ENCODE results near the gene ZCWPW2.

The ZCWPW2 gene

GRCh38 chr3:28386049-28386448, 37.5 kb downstream of the ZCWPW2 start:
- DNase-seq = no peak

- DNase-seq = no peak
Measured at GRCh38 chr3:28388978-28389377, 40.5 kb downstream of the ZCWPW2 start.

GRCh38 chr3:28399206-28399605, 50.7 kb downstream of the ZCWPW2 start:
- DNase-seq = no peak

DNA sequence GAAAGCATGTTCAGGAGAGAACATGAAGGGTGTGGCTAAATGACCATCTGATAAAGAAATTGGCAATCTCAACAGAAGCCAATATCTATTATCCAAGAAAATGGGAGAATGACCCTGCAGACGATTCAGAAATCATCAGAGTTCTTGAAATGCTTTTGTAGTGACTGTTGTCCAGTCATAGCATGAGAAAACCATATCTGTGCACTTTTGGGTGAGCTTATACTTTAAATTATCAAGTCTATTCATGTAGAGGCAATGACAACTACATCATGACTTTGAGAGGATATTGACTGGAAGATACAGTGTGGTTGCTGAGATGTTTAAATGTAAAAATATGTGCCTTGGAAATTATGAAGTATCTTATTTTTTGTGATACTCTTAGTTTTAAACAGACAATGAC, 57.7 kb downstream of the ZCWPW2 start:
- no peak for DNase-seq

GRCh38 chr3:28449398-28449797, 100.9 kb downstream of the ZCWPW2 start:
- DNase-seq = no peak

DNA sequence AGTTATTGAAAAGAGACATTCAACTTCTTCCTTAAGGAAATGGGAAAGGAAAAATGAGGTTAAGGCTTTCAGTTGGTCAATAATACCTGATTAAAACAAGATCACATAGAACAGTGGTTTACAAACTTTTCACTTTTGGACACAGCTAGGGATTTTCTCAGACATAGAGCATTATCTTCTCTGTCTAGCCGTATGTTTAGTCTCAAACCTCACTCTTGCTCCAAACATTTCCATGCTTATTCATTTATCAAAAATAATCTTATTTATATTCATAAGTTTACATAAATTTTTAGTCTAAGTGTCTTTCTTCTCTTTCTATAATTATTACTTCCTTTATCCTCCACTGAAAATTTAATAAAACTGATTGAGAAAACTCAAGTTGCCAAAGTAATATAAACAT, 114.3 kb downstream of the ZCWPW2 start:
- DNase-seq = no peak

- DNase-seq = no peak
Measured at GRCh38 chr3:28467414-28467813, 118.9 kb downstream of the ZCWPW2 start.

GRCh38 chr3:28476194-28476593, 127.7 kb downstream of the ZCWPW2 start:
- no peak for DNase-seq

- DNase-seq = no peak
Measured at GRCh38 chr3:28476764-28477163, 128.2 kb downstream of the ZCWPW2 start.

DNA sequence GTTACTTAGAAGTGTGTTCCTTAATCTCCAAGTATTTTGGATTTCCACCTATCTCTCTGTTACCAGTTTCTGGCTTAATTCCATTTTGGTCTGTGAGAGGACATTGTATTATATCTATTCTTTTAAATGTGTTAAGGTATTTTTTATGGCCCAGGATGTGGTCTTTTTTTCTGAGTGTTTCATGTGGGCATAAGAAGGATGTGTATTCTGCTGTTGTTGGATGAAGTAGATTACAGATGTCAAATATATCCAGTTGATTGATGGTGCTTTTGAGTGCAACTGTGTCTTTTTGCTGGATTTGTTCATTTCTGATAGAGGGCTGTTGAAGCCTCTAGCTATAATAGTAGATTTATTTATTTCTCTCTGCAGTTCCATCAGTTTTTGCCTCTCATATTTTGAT, 136.6 kb downstream of the ZCWPW2 start:
- no peak for DNase-seq

DNA sequence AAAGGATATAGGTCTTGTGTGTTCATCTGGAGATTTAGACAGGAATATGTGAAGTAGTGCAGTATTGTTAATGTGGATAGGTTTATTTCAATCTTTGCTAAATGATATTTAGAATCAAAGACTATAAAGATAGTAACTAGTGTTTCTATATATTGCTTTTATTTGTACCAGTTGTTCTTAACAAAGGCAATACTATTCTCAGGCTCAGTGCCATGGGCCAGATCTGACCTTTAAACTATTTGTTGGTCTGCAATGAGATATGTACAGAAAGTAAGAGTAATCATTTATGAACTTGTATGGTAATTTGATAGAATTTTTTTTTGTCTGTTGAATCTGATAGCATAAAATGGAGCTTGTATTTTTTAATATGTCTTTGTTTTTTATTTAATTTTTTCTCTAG, 146.8 kb downstream of the ZCWPW2 start:
- no peak for DNase-seq

DNA sequence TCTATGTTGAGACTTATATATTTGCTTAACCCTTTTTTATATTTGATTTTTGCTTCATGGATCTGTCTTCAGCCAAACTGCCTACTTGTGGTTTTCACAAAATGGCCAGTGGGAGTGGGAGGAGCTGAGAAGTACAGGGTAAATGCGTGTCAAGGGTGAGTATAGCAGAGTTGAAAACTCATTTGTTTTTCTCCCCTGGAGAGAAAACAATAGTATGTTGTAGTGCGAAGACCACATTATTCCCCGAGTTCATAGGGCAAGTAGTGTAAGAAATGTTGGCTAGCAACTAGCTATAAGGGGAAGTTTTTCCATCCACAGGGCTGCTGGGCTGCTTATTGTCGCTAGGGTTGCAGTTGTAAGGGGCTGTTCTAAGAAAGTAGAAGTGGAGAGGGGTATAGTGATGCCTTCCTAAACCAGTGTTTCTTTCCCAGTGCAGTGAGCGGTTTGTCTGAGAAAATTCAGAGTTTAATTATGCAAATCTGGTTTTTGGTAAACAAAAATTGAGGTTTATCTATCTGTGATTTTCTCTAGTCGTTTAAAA, 153.9 kb downstream of the ZCWPW2 start:
- DNase-seq = no peak

GRCh38 chr3:28504976-28505375, 156.5 kb downstream of the ZCWPW2 start:
- DNase-seq = no peak

- no peak for DNase-seq
Measured at GRCh38 chr3:28521663-28522062, 173.1 kb downstream of the ZCWPW2 start.

DNA sequence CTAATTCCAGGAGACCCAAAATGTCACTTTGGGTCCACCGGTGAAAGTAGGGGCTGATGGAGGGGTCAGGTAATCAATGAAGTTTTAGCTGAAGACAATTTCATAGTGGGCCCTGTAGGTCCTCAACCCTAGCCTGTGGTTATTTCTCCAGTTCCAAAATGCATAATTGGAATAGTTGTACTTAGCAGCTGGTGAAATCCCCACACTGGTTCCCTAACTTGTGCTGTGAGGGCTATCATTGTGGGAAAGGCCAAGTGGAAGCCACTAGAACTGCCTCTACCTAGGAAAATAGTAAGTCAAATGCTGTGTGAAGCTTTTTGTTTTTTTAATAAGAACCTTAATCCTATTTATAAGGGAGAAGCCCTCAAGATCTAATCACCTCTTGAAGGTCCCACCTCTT, 193.8 kb downstream of the ZCWPW2 start:
- DNase-seq = no peak

- no peak for DNase-seq
Measured at GRCh38 chr3:28544236-28544635, 195.7 kb downstream of the ZCWPW2 start.

DNA sequence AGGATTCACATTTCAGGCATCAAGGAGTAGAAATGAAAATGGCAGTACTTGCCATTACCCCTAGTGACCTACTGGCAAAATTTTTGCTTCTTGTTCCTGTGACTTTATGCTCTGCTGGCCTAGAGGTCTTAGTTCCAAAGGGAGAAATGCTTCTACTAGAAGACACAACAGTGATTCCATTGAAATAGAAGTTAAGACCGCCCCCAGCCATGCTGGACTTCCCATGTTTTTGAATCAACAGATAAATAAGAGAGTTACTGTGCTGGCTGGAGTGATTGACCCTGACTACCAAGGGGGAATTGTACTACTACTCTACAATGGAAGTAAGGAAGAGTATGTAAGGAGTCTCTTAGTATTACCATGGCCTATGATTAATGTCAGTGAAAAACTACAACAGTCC, 196.3 kb downstream of the ZCWPW2 start:
- no peak for DNase-seq

DNA sequence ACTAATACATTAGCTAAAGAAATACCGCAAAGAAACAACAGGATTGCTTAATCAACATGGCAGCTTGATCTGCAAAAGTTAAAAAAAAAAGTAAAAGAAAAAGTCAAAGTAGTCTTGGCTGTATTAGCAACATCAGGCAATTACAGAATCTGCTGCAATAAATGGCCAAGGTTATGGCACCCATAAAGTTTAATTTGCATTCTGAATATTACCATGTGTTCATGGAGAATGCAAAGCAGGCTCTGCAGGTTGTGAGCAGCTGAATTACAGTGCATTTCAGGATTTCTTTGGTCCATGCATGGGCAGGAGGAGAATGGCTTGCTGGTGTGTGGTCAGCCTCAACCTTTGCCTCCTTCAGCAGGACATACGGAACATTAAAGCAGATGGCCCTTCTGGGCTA, 199.2 kb downstream of the ZCWPW2 start:
- no peak for DNase-seq

DNA sequence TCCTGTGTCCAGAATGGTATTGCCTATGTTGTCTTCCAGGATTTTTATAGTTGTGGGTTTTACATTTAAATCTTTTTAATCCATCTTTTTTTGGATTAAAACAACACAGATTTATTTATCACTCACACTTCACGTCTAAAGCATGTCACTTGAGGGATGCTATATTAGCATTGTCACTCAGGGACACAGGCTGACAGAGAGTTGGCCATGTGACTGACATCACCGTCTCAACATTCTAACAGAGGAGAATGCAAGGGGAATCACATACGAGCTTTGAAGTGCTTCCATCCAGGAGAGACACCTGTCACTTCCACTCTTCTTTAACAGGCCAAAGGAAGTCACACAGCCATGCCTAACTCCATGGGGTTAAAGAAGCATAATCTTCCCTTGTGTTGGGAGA, 204.7 kb downstream of the ZCWPW2 start:
- no peak for DNase-seq

DNA sequence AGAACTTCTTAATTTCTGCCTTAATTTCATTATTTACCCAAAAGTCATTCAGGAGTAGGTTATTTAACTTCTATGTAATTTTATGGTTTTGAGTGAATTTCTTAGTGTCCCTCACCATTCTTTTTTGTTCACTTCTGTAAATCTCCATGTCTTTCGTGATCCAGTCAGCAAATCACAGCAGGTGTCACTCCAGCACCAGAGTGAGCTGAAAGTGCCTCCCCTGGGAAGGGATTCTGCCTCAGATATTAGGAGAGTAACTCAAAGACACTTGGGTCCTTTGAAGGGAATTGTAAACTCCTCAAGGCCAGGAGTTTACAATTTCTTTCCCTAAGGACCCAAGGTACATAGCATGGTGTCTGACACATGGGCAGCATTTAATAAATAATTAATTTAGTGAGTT, 207.7 kb downstream of the ZCWPW2 start:
- DNase-seq = no peak

DNA sequence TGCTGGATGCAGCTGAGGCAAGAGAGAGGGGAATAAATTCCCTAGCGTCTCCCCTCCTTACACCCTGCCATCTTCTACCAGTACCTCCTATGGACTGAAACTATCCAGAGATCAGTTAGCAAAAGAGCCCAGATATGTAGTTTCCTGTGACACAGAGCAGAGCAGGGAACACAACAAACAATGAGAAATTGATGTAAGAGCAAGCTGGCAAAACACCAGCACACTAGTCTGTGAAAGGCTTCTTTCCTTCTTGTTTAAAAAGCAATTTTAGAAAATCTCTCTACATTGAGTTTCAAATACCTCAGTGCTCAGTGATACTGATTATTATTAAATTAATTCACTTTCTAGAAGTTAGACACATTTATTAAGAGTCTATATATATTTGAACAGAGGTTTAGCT, 215.7 kb downstream of the ZCWPW2 start:
- no peak for DNase-seq

- DNase-seq = no peak
Measured at GRCh38 chr3:28569357-28569756, 220.8 kb downstream of the ZCWPW2 start.

GRCh38 chr3:28574036-28574435, 225.5 kb downstream of the ZCWPW2 start:
- no peak for DNase-seq

- DNase-seq = no peak
Measured at GRCh38 chr3:28575100-28575745, 226.7 kb downstream of the ZCWPW2 start.

All from CD4-positive, alpha-beta T cell treated with Interleukin-17A for 1 hour (primary cell).